Keratinocyte (primary cell): ENCODE data around the gene KCTD17. TPM values are rescaled to one million over a fixed set of nuclear protein-coding genes. Genes with fewer than 3 reads are reported as not detected.

Source experiments
- DNase-seq: peaks from one replicate; pipeline ENCODE4 v3.0.0-alpha.2; 2011; ENCODE audit warnings: low read depth, missing footprints, low spot score
- FAIRE-seq: peaks from 2 replicates; lab custom pipeline; 2011; peaks lifted over from hg19 to GRCh38; lab: Jason Lieb, UNC
- H2AFZ ChIP-seq: 2 replicates; pipeline ENCODE4 v1.6.0; 2012; ENCODE audit warnings: low read length, control low read depth, inconsistent platforms; ENCODE audit not compliant: control insufficient read depth
- H3K27ac ChIP-seq: 2 replicates; pipeline ENCODE4 v1.5.1; 2011; ENCODE audit warnings: low read length; ENCODE audit not compliant: control insufficient read depth, insufficient read depth
- H3K27me3 ChIP-seq: 3 replicates; pipeline ENCODE4 v1.6.0; 2011; ENCODE audit warnings: low read length; ENCODE audit not compliant: control insufficient read depth, insufficient read depth; ENCODE audit errors: extremely low read depth
- H3K36me3 ChIP-seq, 2 experiments: 2 replicates in 1 of 2; 3 replicates in 1 of 2; pipeline ENCODE4 v1.5.1; 2011; ENCODE audit warnings: low read length in 2 of 2, mild to moderate bottlenecking in 1 of 2; ENCODE audit not compliant: control insufficient read depth in 2 of 2, insufficient read depth in 2 of 2; ENCODE audit errors: extremely low read depth in 1 of 2
- H3K4me1 ChIP-seq: 3 replicates; pipeline ENCODE4 v1.5.1; 2011; ENCODE audit warnings: low read length; ENCODE audit not compliant: control insufficient read depth, insufficient read depth; ENCODE audit errors: extremely low read depth
- H3K4me2 ChIP-seq: 3 replicates; pipeline ENCODE4 v1.6.0; 2011; ENCODE audit warnings: low read depth, low read length; ENCODE audit not compliant: control insufficient read depth, insufficient read depth; ENCODE audit errors: extremely low read depth
- H3K4me3 ChIP-seq, 3 experiments: fragments of 200-600 bp in 1 of 3; sonication (generic) in 1 of 3; 2 replicates in 2 of 3; 3 replicates in 1 of 3; pipeline ENCODE4 v1.5.1; 2011 to 2016; ENCODE audit warnings: low read length in 3 of 3, mild to moderate bottlenecking in 3 of 3, control low read depth in 2 of 3, inconsistent platforms in 1 of 3, low read depth in 1 of 3, mixed read lengths in 1 of 3, mixed run types in 1 of 3, moderate library complexity in 1 of 3; ENCODE audit not compliant: control insufficient read depth in 2 of 3, insufficient read depth in 2 of 3; ENCODE audit errors: extremely low read depth in 1 of 3
- H3K79me2 ChIP-seq: 2 replicates; pipeline ENCODE4 v1.6.0; 2012; ENCODE audit warnings: low read length; ENCODE audit not compliant: control insufficient read depth, insufficient read depth
- H3K9ac ChIP-seq: 3 replicates; pipeline ENCODE4 v1.6.0; 2011; ENCODE audit warnings: low read length; ENCODE audit not compliant: control insufficient read depth, insufficient read depth; ENCODE audit errors: extremely low read depth
- H3K9me1 ChIP-seq: 3 replicates; pipeline ENCODE4 v1.6.0; 2011; ENCODE audit warnings: low read length; ENCODE audit not compliant: control insufficient read depth, insufficient read depth; ENCODE audit errors: extremely low read depth
- H3K9me3 ChIP-seq: 2 replicates; pipeline ENCODE4 v1.5.1; 2012; ENCODE audit warnings: low read depth, low read length; ENCODE audit not compliant: control insufficient read depth
- H4K20me1 ChIP-seq: 3 replicates; pipeline ENCODE4 v1.6.0; 2011; ENCODE audit warnings: low read length; ENCODE audit not compliant: control insufficient read depth, insufficient read depth; ENCODE audit errors: extremely low read depth
- CTCF ChIP-seq, 3 experiments: IDR thresholded peaks in 1 of 3; conservative IDR thresholded peaks in 1 of 3; optimal IDR thresholded peaks in 1 of 3; 2 replicates in 2 of 3; 3 replicates in 1 of 3; pipeline versions ENCODE3 to v1.5.1; 2011; ENCODE audit warnings: low read length in 3 of 3, mild to moderate bottlenecking in 3 of 3, moderate library complexity in 2 of 3, control low read depth in 1 of 3, inconsistent platforms in 1 of 3; ENCODE audit not compliant: insufficient read depth in 2 of 3; ENCODE audit errors: extremely low read depth in 1 of 3
- EZH2 ChIP-seq: IDR thresholded peaks from one replicate; pipeline ENCODE4 v1.6.1; 2012; ENCODE audit warnings: inconsistent platforms, mild to moderate bottlenecking, low read length, moderate library complexity
- dilution Hi-C: fragments of 300-500 bp; cut with MboI; formaldehyde crosslinking; loops from one replicate; pipeline ENCODE4 v1.7.0; 2020; ENCODE audit warnings: low sequenced_read_pairs; ENCODE audit not compliant: extremely low pct_ligation_motif_present
- polyA plus RNA-seq, 5 experiments: library from polyadenylated mRNA; depleted of rRNA in 3 of 5; stranded (reverse) in 3 of 5; stranded (forward) in 1 of 5; unstranded in 1 of 5; fragments of >200 nt; gene quantifications; 1 replicate in 1 of 5; 2 replicates in 3 of 5; 3 replicates in 1 of 5; pipeline versions ENCODE4 v1.2.1 to v1.2.3, GENCODE V29; 2011 to 2012; ENCODE audit warnings: missing spikeins in 2 of 5, low read depth in 1 of 5, low replicate concordance in 1 of 5

KCTD17 gene
- polyA plus RNA-seq, 1 donor (not counting 4 experiments of a cell fraction or from before 2014, with no cell fraction given): 16.3 TPM

- H3K79me2 ChIP-seq: no peaks in the 10 kb centered on the region
- no peaks in the 10 kb centered on the region for H3K9me3 ChIP-seq
- no peak overlapping the region for H3K4me3 ChIP-seq
- no peak overlapping the region for H3K4me2 ChIP-seq
- no peak overlapping the region for H3K9ac ChIP-seq
- dilution Hi-C loops: no loop called here
- H3K27me3 ChIP-seq: no peaks in the 10 kb centered on the region
- no peaks in the 10 kb centered on the region for H3K4me1 ChIP-seq
- DNase-seq: no peak
- H2AFZ ChIP-seq: no peak overlapping the region
- TF ChIP-seq EZH2 (no peak), CTCF (optimal IDR thresholded peaks at IDR 0.05 in 1 of 3, IDR thresholded peaks at IDR 0.05 in 1 of 3, conservative IDR thresholded peaks at IDR 0.05 in 1 of 3; ENCODE audit: extremely low read depth in 1 of 3, insufficient read depth in 2 of 3, low read length in 3 of 3) (no peak)
- no peak overlapping the region for H3K27ac ChIP-seq
- H4K20me1 ChIP-seq: no peaks in the 10 kb centered on the region
- H3K36me3 ChIP-seq: peaks cover 0 to 6% of the 10 kb centered on the region in 2 experiments
- no peaks in the 10 kb centered on the region for H3K9me1 ChIP-seq
- no peak for FAIRE-seq
These were observed 6.4 kb downstream of the KCTD17 start for GRCh38 chr22:37057796-37058510.

GRCh38 chr22:37058917-37059701 lies 7.6 kb downstream of the KCTD17 start:
- Histone ChIP-seq H3K9ac (no peak overlapping the region), H3K9me3 (no peaks in the 10 kb centered on the region), H3K4me3 (no peak overlapping the region), H3K27me3 (no peaks in the 10 kb centered on the region), H3K4me2 (no peak overlapping the region), H3K27ac (no peak overlapping the region), H3K36me3 (peaks cover 0 to 6% of the 10 kb centered on the region in 2 experiments), H2AFZ (no peak overlapping the region), H3K79me2 (no peaks in the 10 kb centered on the region), H3K9me1 (no peaks in the 10 kb centered on the region), H3K4me1 (no peaks in the 10 kb centered on the region), H4K20me1 (no peaks in the 10 kb centered on the region)
- DNase-seq (no peak), FAIRE-seq (no peak)
- TF ChIP-seq CTCF (optimal IDR thresholded peaks at IDR 0.05 in 1 of 3, IDR thresholded peaks at IDR 0.05 in 1 of 3, conservative IDR thresholded peaks at IDR 0.05 in 1 of 3; ENCODE audit: extremely low read depth in 1 of 3, insufficient read depth in 2 of 3, low read length in 3 of 3): no peak
- no peak for TF ChIP-seq EZH2
- dilution Hi-C loops: no loop called here
